ENCODE data around the gene SSTR3.
"Not testable (repeated sequence)": the region's sequence is repeated elsewhere in the genome, so short reads cannot be mapped to it uniquely, and the experiment has no call there.

The SSTR3 gene

DNA sequence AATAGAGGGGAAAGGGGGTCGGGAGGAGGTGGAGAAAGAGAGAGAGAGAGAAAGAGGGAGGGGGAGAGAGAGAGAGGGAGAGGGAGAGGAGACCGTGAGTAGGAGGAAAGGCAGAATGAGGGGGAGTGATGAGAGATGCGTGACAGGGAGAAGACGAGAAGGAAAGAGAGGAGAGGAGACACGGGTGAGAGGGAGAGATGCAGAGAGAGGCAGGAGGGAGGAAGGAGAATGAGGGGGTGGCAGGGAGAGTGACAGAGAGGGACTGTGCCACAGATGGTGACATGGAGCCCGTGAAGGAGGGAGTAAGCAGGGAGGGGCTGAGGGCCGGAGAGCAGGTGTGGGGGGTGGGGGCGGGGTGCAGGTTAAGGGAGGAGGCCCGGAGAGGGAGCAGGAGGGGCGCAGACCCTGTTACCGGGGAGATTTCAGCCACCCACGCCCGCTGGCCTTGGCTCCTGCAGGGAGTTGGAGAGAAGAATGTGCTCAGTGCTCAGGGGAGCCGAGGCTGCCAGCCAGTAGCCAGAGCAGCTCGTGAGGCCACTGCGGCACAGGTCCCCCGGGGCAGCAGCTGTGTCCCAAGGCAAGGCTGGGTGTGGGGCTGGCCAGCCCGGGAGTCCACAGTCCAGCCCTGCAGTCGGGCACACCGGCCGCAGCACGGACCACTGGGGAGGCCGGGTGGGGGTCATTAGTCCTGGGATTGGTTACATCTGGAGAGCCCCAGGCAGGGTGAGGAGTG lies at the start of gene SSTR3:
Gene SSTR3, minus strand, starts transcription at position 304 of the 733 bp plus-strand sequence. CDS start 4,674 bp downstream, outside the sequence.
- peak; percentile 86 for DNase-seq

DNA sequence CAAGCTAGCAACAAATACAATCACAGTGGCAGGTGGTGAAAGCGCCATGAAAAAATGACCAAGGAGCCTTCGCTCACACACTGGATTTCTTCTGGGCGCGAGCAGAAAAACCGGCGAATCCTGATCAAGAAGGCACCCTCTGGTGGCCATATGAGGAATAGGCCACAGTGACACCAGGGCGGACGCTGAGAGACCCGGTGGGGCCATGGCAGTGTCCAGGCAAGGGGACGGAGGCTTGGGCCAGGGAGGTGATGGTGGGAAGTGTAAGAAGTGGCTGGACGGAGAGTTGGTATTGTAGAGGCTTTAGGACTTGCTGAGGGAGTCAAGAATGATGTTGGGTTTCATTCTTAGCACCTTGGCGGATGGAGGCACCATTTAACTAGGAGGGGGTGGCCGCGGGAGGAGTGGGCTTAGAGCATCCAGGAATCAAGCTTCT lies 48.6 kb upstream of the SSTR3 start:
- peak; percentile 65 for DNase-seq

DNA sequence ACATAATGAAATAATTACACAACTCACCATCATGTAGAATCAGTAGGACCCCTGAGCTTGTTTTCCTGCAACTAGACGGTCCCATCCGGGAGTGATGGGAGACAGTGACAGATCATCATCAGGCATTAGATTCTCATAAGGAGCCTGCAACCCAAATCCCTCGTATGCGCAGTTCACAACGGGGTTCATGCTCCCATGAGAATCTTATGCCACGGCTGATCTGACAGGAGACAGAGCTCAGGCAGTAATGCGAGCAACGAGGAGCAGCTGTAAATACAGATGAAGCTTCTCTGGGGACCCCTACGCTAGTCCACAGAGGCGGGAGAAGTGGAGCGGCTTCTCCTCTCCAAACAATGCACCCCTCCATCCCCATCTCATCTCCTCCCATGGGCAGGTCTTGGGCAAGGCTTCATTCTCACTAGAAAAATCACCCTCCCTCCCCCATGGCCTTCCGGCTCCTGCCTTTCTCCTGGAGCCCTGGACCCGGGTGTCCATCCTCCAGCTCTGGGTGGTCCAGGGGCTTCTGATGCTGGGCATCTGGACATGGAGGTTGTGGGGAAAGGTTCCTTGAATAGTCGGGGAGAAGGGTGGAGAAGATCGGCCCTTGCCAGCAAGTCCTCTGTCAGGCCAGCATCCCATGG lies 48.0 kb upstream of the SSTR3 start:
- DNase-seq = peak; percentile 38

- no peak for DNase-seq
Measured at GRCh38 chr22:37259540-37260029, 47.3 kb upstream of the SSTR3 start.

- no peak for DNase-seq
Measured at GRCh38 chr22:37258753-37259401, 46.6 kb upstream of the SSTR3 start.

GRCh38 chr22:37258005-37258752 lies 45.9 kb upstream of the SSTR3 start:
- no peak for DNase-seq

DNA sequence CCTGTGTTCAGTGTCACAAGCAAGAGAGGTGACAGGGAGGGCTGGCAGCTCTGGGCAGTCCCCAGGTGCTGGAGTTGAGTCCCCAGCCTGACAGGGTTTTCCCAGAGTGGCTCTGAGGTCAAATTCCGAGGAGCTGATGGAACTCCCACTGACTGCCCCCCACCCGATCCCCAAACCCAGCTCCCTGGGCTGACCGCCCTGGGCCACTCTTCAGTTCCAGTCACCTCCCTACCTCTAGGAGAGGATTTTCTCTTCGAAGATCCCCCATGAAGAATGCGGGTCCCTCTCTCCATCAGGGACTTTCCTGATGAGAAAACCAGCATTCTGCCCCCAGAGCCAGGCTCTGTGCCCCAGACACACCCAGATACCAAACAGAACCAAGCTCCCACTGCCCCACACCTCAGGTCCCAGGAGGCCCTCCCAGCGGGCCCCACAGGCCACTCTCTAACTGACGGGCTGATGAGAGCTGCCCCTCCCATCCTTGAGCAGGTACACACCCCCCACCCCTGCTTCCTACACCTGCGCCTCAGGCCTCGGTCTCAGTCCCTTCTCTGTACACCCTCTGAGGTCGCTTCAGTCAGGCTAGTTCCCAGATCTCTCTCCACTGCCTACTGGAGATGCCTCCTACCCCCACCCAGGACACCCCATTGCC lies 43.9 kb upstream of the SSTR3 start:
- DNase-seq = no peak

DNA sequence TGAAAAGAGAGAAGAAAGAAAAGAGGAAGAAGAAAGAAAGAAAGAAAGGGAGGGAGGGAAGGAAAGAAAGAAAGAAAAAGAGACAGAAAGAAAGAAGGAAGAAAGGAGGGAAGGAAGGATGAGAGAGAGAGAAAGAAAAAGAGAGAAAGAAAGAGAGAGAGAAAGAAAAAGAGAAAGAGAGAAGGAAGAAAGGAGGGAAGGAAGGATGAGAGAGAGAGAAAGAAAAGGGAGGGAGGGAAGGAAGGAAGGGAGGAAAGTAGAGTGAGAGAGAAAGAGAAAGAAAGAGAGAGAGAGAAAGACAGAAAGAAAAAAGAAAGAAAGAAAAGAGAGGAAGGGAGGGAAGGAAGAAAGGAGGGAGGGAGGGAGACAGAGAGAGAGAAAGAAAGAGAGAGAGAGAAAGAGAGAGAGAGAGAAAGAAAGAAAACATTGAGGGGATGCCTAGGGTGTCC lies 43.3 kb upstream of the SSTR3 start:
- no peak for DNase-seq

DNA sequence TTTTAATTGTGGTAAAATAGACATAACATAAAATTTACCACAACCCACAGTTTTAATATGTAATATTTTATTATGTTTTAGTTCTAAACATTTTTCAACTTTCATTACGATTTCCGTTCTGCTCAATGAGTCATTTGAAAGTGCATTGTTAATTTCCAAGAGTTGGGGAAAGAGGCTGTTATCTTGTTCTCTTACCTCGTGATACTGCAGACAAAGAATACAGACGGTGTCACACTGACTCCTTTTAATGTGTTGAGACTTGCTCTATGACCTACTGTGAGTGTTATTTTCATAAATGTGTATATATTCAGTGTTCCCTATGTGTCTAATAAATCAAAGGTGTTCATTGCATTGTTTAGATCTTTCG lies 42.6 kb upstream of the SSTR3 start:
- no peak for DNase-seq

GRCh38 chr22:37254209-37254866 lies 42.1 kb upstream of the SSTR3 start:
- no peak for DNase-seq

DNA sequence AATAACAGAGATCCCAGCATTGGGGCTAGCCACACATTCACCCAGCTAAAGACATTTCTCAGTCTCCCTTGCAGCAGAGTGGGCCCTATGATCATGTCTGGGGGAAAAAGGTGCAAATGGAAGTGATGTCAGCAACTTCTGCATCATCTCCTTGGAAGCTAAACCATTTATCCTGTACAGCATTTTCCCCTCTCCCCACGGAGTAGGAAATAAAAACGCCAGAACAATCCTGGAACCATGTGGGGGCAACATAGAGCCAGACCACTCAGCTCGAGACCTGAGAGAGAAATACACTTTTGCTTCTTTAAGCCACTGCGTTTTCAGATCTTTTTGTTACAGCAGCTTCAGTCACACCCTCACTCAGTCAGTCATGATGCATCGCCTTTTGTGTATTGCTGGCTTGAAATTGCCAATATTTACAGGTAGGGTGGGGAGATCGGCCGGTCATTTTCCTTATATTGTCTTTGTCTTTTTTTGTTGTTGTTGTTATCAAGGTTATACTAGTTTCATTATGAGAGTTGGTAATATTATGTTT lies 40.9 kb upstream of the SSTR3 start:
- peak; percentile 9 for DNase-seq

GRCh38 chr22:37251836-37252235 lies 39.6 kb upstream of the SSTR3 start:
- not testable (repeated sequence) for DNase-seq

- no peak for DNase-seq
Measured at GRCh38 chr22:37249986-37250385, 37.7 kb upstream of the SSTR3 start.

GRCh38 chr22:37248251-37248650 lies 36.0 kb upstream of the SSTR3 start:
- no peak for DNase-seq

DNA sequence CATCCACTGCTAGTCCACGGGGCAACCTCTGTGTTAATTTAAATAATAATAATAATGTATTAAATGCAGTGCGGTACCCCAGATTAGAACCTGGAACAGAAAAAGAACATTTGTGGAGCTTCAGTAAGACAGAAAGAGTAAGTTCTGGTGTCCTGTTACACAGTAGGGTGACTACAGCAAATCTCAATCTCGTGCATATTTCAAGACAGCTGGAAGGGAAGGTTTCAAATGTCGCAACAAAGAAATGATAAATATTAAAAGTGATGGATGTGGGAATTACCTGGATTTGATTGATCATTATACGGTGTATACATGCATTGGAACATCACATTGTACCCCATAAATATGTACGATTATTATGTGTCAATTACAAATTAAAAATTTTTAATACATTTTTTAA lies 33.5 kb upstream of the SSTR3 start:
- peak; percentile 22 for DNase-seq

- no peak for DNase-seq
Measured at GRCh38 chr22:37244922-37245722, 32.8 kb upstream of the SSTR3 start.

- peak; percentile 53 for DNase-seq
Measured at GRCh38 chr22:37244114-37244921, 32.0 kb upstream of the SSTR3 start, which contains the start of gene RAC2. Gene RAC2, minus strand, starts transcription at chr22:37244269. Its CDS starts 121 bp downstream, at chr22:37244148.

DNA sequence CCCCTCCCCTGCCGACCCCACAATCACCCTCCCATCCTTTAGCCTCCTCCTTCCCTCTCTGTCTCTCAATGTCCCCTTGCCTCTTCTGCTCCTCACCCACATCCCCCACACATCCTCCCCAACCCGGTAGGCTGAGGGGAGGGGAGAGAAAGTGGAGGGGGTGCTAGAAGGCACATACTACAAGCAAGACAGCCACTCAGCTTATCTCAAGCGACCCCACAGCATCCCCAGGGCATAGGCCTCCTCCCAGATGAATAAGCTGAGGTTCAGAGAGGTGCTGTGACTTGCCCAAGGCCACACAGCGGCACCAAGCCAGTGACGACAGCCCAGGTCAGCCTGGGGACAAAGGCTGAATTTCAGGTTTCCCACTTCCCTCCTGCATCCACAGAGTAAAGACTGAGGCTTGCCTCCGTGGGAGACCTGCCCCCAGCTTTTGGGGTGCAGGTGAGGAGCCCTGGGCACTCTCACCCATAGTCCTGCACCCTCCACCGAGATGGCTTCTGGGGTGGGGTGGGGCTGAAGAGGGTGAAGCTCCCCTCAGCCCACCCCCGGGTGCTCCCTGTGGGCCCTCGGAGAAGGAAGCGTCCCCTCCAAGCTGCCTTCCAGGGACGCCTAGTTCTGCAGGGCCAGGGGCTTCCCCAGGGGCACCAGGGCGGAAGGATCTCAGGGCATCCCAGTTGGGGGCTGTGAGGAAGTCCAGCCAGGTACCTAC lies 31.3 kb upstream of the SSTR3 start:
- DNase-seq = no peak

DNA sequence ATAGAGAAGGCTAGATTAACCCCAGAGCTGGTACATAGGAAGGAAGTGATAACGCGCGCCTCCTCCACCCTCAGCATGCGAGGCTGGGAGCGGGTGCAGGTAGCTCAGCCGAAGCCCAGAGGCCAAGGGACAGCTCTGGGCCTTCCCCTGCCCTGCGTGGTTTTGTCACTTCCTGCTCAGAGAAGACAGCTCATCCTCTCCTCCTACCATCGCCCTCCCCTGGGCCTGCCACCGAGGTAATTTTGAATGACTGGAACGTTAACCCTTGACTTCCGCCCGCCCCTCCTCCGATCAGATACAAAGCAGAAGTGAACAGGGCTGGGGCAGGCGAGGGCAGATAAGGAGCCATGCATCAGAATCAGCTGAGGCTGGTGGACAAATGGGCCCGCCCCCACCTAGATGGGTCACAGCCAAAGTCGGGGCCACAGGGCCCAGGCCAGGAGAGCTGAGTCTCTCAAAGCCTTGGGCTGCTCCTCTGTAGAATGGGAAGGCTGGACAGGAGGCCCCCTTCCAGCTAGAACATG lies 30.2 kb upstream of the SSTR3 start:
- no peak for DNase-seq

All from NCI-H2171 treated with DMSO at 0.1 percent for 48 hours (cell line).